ENCODE data around the gene ASCL1. TPM values are rescaled to one million over a fixed set of nuclear protein-coding genes. Genes with fewer than 3 reads are reported as not detected.

ASCL1 gene
- total and polyA plus RNA-seq, 2 donors (not counting 1 experiment from before 2014, with no cell fraction given): not detected

DNA sequence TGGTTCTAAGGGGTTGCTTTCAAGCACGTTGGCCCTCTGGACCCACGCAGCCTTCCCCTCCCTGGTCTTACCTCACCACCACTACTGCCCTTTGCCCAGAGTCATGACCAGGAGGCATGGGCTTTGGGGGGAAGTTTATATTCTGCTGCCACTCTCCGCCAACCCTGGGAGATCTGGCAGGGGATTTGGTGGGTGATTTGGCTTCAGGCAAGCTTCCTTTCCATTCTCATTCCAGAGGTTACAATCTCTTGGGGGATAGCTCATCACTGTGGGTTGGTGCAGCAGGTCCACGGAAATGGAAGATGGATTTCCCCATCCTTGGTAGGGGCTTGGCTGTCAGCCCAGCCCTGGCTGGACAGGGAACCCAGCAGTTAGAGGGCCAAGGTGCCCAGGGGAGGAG is 46.7 kb upstream of the ASCL1 start:
- Histone ChIP-seq H3K4me3 (replicated peaks in 1 of 4; ENCODE audit: control extremely low read depth in 1 of 4, insufficient read depth in 1 of 4, low read depth in 3 of 4, low read length in 4 of 4) (no peak overlapping the region), H4K20me1 (ENCODE audit: control insufficient read depth, extremely low read depth, insufficient read depth, low read length) (no peaks in the 10 kb centered on the region), H3K27me3 (ENCODE audit: control insufficient read depth, insufficient read depth, low read length) (no peaks in the 10 kb centered on the region), H3K4me1 (ENCODE audit: control insufficient read depth, extremely low read depth, insufficient read depth, low read length) (no peaks in the 10 kb centered on the region), H2AFZ (ENCODE audit: low read length) (no peak overlapping the region), H3K9ac (ENCODE audit: insufficient read depth, low read length) (no peak overlapping the region), H3K4me2 (ENCODE audit: extremely low read depth, insufficient read depth, low read length) (no peak overlapping the region), H3K36me3 (ENCODE audit: control insufficient read depth, insufficient read depth, low read length) (no peaks in the 10 kb centered on the region), H3K27ac (ENCODE audit: insufficient read depth, low read length) (no peak overlapping the region), H3K79me2 (ENCODE audit: control insufficient read depth, insufficient read depth, low read length) (no peaks in the 10 kb centered on the region), H3K9me3 (ENCODE audit: control insufficient read depth, insufficient read depth, low read depth, low read length) (no peaks in the 10 kb centered on the region)
- TF ChIP-seq, protein P1, sequence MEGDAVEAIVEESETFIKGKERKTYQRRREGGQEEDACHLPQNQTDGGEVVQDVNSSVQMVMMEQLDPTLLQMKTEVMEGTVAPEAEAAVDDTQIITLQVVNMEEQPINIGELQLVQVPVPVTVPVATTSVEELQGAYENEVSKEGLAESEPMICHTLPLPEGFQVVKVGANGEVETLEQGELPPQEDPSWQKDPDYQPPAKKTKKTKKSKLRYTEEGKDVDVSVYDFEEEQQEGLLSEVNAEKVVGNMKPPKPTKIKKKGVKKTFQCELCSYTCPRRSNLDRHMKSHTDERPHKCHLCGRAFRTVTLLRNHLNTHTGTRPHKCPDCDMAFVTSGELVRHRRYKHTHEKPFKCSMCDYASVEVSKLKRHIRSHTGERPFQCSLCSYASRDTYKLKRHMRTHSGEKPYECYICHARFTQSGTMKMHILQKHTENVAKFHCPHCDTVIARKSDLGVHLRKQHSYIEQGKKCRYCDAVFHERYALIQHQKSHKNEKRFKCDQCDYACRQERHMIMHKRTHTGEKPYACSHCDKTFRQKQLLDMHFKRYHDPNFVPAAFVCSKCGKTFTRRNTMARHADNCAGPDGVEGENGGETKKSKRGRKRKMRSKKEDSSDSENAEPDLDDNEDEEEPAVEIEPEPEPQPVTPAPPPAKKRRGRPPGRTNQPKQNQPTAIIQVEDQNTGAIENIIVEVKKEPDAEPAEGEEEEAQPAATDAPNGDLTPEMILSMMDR (conservative IDR thresholded peaks at IDR 0.05 in 1 of 2, IDR thresholded peaks at IDR 0.05 in 1 of 2; ENCODE audit: low read depth in 1 of 2, low read length in 2 of 2): no peak
- TF ChIP-seq EZH2 (IDR thresholded peaks at IDR 0.05; ENCODE audit: low read length, missing control alignments): no peak
- no peak for DNase-seq (ENCODE audit: low read depth in 2 of 2)

GRCh38 chr12:102911320-102911719 is 46.2 kb upstream of the ASCL1 start:
- H2AFZ ChIP-seq (ENCODE audit: low read length): no peak overlapping the region
- no peaks in the 10 kb centered on the region for H3K79me2 ChIP-seq (ENCODE audit: control insufficient read depth, insufficient read depth, low read length)
- H3K27me3 ChIP-seq (ENCODE audit: control insufficient read depth, insufficient read depth, low read length): no peaks in the 10 kb centered on the region
- no peak for DNase-seq (ENCODE audit: low read depth in 2 of 2)
- H3K27ac ChIP-seq (ENCODE audit: insufficient read depth, low read length): no peak overlapping the region
- no peaks in the 10 kb centered on the region for H3K4me1 ChIP-seq (ENCODE audit: control insufficient read depth, extremely low read depth, insufficient read depth, low read length)
- TF ChIP-seq EZH2 (IDR thresholded peaks at IDR 0.05; ENCODE audit: low read length, missing control alignments): no peak
- TF ChIP-seq, protein P1 (conservative IDR thresholded peaks at IDR 0.05 in 1 of 2, IDR thresholded peaks at IDR 0.05 in 1 of 2; ENCODE audit: low read depth in 1 of 2, low read length in 2 of 2): no peak
- H4K20me1 ChIP-seq (ENCODE audit: control insufficient read depth, extremely low read depth, insufficient read depth, low read length): no peaks in the 10 kb centered on the region
- no peaks in the 10 kb centered on the region for H3K36me3 ChIP-seq (ENCODE audit: control insufficient read depth, insufficient read depth, low read length)
- H3K9me3 ChIP-seq (ENCODE audit: control insufficient read depth, insufficient read depth, low read depth, low read length): no peaks in the 10 kb centered on the region
- no peak overlapping the region for H3K9ac ChIP-seq (ENCODE audit: insufficient read depth, low read length)
- no peak overlapping the region for H3K4me2 ChIP-seq (ENCODE audit: extremely low read depth, insufficient read depth, low read length)
- H3K4me3 ChIP-seq (replicated peaks in 1 of 4; ENCODE audit: control extremely low read depth in 1 of 4, insufficient read depth in 1 of 4, low read depth in 3 of 4, low read length in 4 of 4): no peak overlapping the region

DNA sequence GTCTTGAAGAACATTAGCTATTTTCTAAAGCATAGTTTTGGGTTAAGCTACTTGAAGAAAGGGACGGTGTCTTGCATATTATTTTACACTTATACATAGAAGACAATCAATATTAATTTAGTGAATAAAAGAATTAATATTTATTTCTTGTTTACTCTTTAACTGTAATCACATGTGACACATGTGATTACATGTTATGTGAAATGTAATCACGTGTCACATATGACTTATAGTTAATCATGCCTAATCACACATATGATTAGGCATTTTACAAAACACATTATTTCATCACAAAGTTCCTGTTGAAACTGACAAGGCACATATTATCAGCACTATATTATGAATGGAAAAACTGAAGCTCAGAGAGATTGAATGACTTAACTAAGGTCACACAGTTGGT is 45.2 kb upstream of the ASCL1 start:
- no peaks in the 10 kb centered on the region for H3K9me3 ChIP-seq (ENCODE audit: control insufficient read depth, insufficient read depth, low read depth, low read length)

More for the DNA sequence above, 45.2 kb upstream of the ASCL1 start:
- no peak overlapping the region for H3K9ac ChIP-seq (ENCODE audit: insufficient read depth, low read length)
- no peak overlapping the region for H2AFZ ChIP-seq (ENCODE audit: low read length)
- H3K4me2 ChIP-seq (ENCODE audit: extremely low read depth, insufficient read depth, low read length): no peak overlapping the region
- no peak overlapping the region for H3K27ac ChIP-seq (ENCODE audit: insufficient read depth, low read length)
- DNase-seq (ENCODE audit: low read depth in 2 of 2): no peak
- no peaks in the 10 kb centered on the region for H4K20me1 ChIP-seq (ENCODE audit: control insufficient read depth, extremely low read depth, insufficient read depth, low read length)
- no peaks in the 10 kb centered on the region for H3K79me2 ChIP-seq (ENCODE audit: control insufficient read depth, insufficient read depth, low read length)
- H3K4me3 ChIP-seq (replicated peaks in 1 of 4; ENCODE audit: control extremely low read depth in 1 of 4, insufficient read depth in 1 of 4, low read depth in 3 of 4, low read length in 4 of 4): no peak overlapping the region
- no peaks in the 10 kb centered on the region for H3K36me3 ChIP-seq (ENCODE audit: control insufficient read depth, insufficient read depth, low read length)
- H3K27me3 ChIP-seq (ENCODE audit: control insufficient read depth, insufficient read depth, low read length): no peaks in the 10 kb centered on the region
- no peaks in the 10 kb centered on the region for H3K4me1 ChIP-seq (ENCODE audit: control insufficient read depth, extremely low read depth, insufficient read depth, low read length)
- no peak for TF ChIP-seq EZH2 (IDR thresholded peaks at IDR 0.05; ENCODE audit: low read length, missing control alignments)
- TF ChIP-seq, protein P1 (conservative IDR thresholded peaks at IDR 0.05 in 1 of 2, IDR thresholded peaks at IDR 0.05 in 1 of 2; ENCODE audit: low read depth in 1 of 2, low read length in 2 of 2): no peak

All from fibroblast of lung (primary cell).